Keratinocyte (primary cell): ENCODE results near the gene GMFB. TPM values are rescaled to one million over a fixed set of nuclear protein-coding genes. Genes with fewer than 3 reads are reported as not detected.

Experiments used
- DNase-seq: peaks from one replicate; pipeline ENCODE4 v3.0.0-alpha.2; 2011; ENCODE audit warnings: low read depth, missing footprints, low spot score
- FAIRE-seq: peaks from 2 replicates; lab custom pipeline; 2011; peaks lifted over from hg19 to GRCh38; lab: Jason Lieb, UNC
- H2AFZ ChIP-seq: 2 replicates; pipeline ENCODE4 v1.6.0; 2012; ENCODE audit warnings: low read length, control low read depth, inconsistent platforms; ENCODE audit not compliant: control insufficient read depth
- H3K27ac ChIP-seq: 2 replicates; pipeline ENCODE4 v1.5.1; 2011; ENCODE audit warnings: low read length; ENCODE audit not compliant: control insufficient read depth, insufficient read depth
- H3K27me3 ChIP-seq: 3 replicates; pipeline ENCODE4 v1.6.0; 2011; ENCODE audit warnings: low read length; ENCODE audit not compliant: control insufficient read depth, insufficient read depth; ENCODE audit errors: extremely low read depth
- H3K36me3 ChIP-seq, 2 experiments: 2 replicates in 1 of 2; 3 replicates in 1 of 2; pipeline ENCODE4 v1.5.1; 2011; ENCODE audit warnings: low read length in 2 of 2, mild to moderate bottlenecking in 1 of 2; ENCODE audit not compliant: control insufficient read depth in 2 of 2, insufficient read depth in 2 of 2; ENCODE audit errors: extremely low read depth in 1 of 2
- H3K4me1 ChIP-seq: 3 replicates; pipeline ENCODE4 v1.5.1; 2011; ENCODE audit warnings: low read length; ENCODE audit not compliant: control insufficient read depth, insufficient read depth; ENCODE audit errors: extremely low read depth
- H3K4me2 ChIP-seq: 3 replicates; pipeline ENCODE4 v1.6.0; 2011; ENCODE audit warnings: low read depth, low read length; ENCODE audit not compliant: control insufficient read depth, insufficient read depth; ENCODE audit errors: extremely low read depth
- H3K4me3 ChIP-seq, 3 experiments: fragments of 200-600 bp in 1 of 3; sonication (generic) in 1 of 3; 2 replicates in 2 of 3; 3 replicates in 1 of 3; pipeline ENCODE4 v1.5.1; 2011 to 2016; ENCODE audit warnings: low read length in 3 of 3, mild to moderate bottlenecking in 3 of 3, control low read depth in 2 of 3, inconsistent platforms in 1 of 3, low read depth in 1 of 3, mixed read lengths in 1 of 3, mixed run types in 1 of 3, moderate library complexity in 1 of 3; ENCODE audit not compliant: control insufficient read depth in 2 of 3, insufficient read depth in 2 of 3; ENCODE audit errors: extremely low read depth in 1 of 3
- H3K79me2 ChIP-seq: 2 replicates; pipeline ENCODE4 v1.6.0; 2012; ENCODE audit warnings: low read length; ENCODE audit not compliant: control insufficient read depth, insufficient read depth
- H3K9ac ChIP-seq: 3 replicates; pipeline ENCODE4 v1.6.0; 2011; ENCODE audit warnings: low read length; ENCODE audit not compliant: control insufficient read depth, insufficient read depth; ENCODE audit errors: extremely low read depth
- H3K9me1 ChIP-seq: 3 replicates; pipeline ENCODE4 v1.6.0; 2011; ENCODE audit warnings: low read length; ENCODE audit not compliant: control insufficient read depth, insufficient read depth; ENCODE audit errors: extremely low read depth
- H3K9me3 ChIP-seq: 2 replicates; pipeline ENCODE4 v1.5.1; 2012; ENCODE audit warnings: low read depth, low read length; ENCODE audit not compliant: control insufficient read depth
- H4K20me1 ChIP-seq: 3 replicates; pipeline ENCODE4 v1.6.0; 2011; ENCODE audit warnings: low read length; ENCODE audit not compliant: control insufficient read depth, insufficient read depth; ENCODE audit errors: extremely low read depth
- EZH2 ChIP-seq: IDR thresholded peaks from one replicate; pipeline ENCODE4 v1.6.1; 2012; ENCODE audit warnings: inconsistent platforms, mild to moderate bottlenecking, low read length, moderate library complexity
- dilution Hi-C: fragments of 300-500 bp; cut with MboI; formaldehyde crosslinking; loops from one replicate; pipeline ENCODE4 v1.7.0; 2020; ENCODE audit warnings: low sequenced_read_pairs; ENCODE audit not compliant: extremely low pct_ligation_motif_present
- polyA plus RNA-seq, 5 experiments: library from polyadenylated mRNA; depleted of rRNA in 3 of 5; stranded (reverse) in 3 of 5; stranded (forward) in 1 of 5; unstranded in 1 of 5; fragments of >200 nt; gene quantifications; 1 replicate in 1 of 5; 2 replicates in 3 of 5; 3 replicates in 1 of 5; pipeline versions ENCODE4 v1.2.1 to v1.2.3, GENCODE V29; 2011 to 2012; ENCODE audit warnings: missing spikeins in 2 of 5, low read depth in 1 of 5, low replicate concordance in 1 of 5
- TF ChIP-seq, protein P1 (sequence below), 3 experiments: IDR thresholded peaks in 1 of 3; conservative IDR thresholded peaks in 1 of 3; optimal IDR thresholded peaks in 1 of 3; 2 replicates in 2 of 3; 3 replicates in 1 of 3; pipeline versions ENCODE3 to v1.5.1; 2011; ENCODE audit warnings: low read length in 3 of 3, mild to moderate bottlenecking in 3 of 3, moderate library complexity in 2 of 3, control low read depth in 1 of 3, inconsistent platforms in 1 of 3; ENCODE audit not compliant: insufficient read depth in 2 of 3; ENCODE audit errors: extremely low read depth in 1 of 3

Gene GMFB
- polyA plus RNA-seq, 1 donor (not counting 4 experiments of a cell fraction or from before 2014, with no cell fraction given): 50.5 TPM

GRCh38 chr14:54532111-54533012, 43.6 kb upstream of the GMFB start:
- TF ChIP-seq EZH2: no peak
- TF ChIP-seq, protein P1, sequence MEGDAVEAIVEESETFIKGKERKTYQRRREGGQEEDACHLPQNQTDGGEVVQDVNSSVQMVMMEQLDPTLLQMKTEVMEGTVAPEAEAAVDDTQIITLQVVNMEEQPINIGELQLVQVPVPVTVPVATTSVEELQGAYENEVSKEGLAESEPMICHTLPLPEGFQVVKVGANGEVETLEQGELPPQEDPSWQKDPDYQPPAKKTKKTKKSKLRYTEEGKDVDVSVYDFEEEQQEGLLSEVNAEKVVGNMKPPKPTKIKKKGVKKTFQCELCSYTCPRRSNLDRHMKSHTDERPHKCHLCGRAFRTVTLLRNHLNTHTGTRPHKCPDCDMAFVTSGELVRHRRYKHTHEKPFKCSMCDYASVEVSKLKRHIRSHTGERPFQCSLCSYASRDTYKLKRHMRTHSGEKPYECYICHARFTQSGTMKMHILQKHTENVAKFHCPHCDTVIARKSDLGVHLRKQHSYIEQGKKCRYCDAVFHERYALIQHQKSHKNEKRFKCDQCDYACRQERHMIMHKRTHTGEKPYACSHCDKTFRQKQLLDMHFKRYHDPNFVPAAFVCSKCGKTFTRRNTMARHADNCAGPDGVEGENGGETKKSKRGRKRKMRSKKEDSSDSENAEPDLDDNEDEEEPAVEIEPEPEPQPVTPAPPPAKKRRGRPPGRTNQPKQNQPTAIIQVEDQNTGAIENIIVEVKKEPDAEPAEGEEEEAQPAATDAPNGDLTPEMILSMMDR (optimal IDR thresholded peaks at IDR 0.05 in 1 of 3, IDR thresholded peaks at IDR 0.05 in 1 of 3, conservative IDR thresholded peaks at IDR 0.05 in 1 of 3; ENCODE audit: extremely low read depth in 1 of 3, insufficient read depth in 2 of 3, low read length in 3 of 3): no peak
- dilution Hi-C loops: no loop called here

GRCh38 chr14:54529811-54530210, 41.0 kb upstream of the GMFB start:
- H3K9ac ChIP-seq: no peak overlapping the region
- dilution Hi-C loops: no loop called here
- FAIRE-seq (no peak), DNase-seq (no peak)
- no peaks in the 10 kb centered on the region for H3K4me1 ChIP-seq
- H3K4me3 ChIP-seq: no peak overlapping the region
- TF ChIP-seq EZH2: no peak
- TF ChIP-seq, protein P1 (optimal IDR thresholded peaks at IDR 0.05 in 1 of 3, IDR thresholded peaks at IDR 0.05 in 1 of 3, conservative IDR thresholded peaks at IDR 0.05 in 1 of 3; ENCODE audit: extremely low read depth in 1 of 3, insufficient read depth in 2 of 3, low read length in 3 of 3): no peak
- no peak overlapping the region for H3K4me2 ChIP-seq
- no peaks in the 10 kb centered on the region for H3K79me2 ChIP-seq
- H2AFZ ChIP-seq: no peak overlapping the region
- no peak overlapping the region for H3K27ac ChIP-seq
- H3K9me3 ChIP-seq: no peaks in the 10 kb centered on the region
- no peaks in the 10 kb centered on the region for H4K20me1 ChIP-seq
- H3K27me3 ChIP-seq: no peaks in the 10 kb centered on the region
- H3K36me3 ChIP-seq: peaks cover 0 to 5% of the 10 kb centered on the region in 2 experiments
- H3K9me1 ChIP-seq: no peaks in the 10 kb centered on the region

More at GRCh38 chr14:54532111-54533012, 43.6 kb upstream of the GMFB start:
- FAIRE-seq (no peak), DNase-seq (no peak)
- no peaks in the 10 kb centered on the region for H3K27me3 ChIP-seq
- no peaks in the 10 kb centered on the region for H3K9me3 ChIP-seq
- H3K27ac ChIP-seq: no peak overlapping the region
- no peaks in the 10 kb centered on the region for H3K79me2 ChIP-seq
- H3K4me3 ChIP-seq: no peak overlapping the region
- H2AFZ ChIP-seq: no peak overlapping the region
- H3K4me2 ChIP-seq: no peak overlapping the region
- no peaks in the 10 kb centered on the region for H3K9me1 ChIP-seq
- H3K9ac ChIP-seq: no peak overlapping the region
- peaks cover 0 to 3% of the 10 kb centered on the region in 2 experiments for H3K36me3 ChIP-seq
- H4K20me1 ChIP-seq: no peaks in the 10 kb centered on the region
- no peaks in the 10 kb centered on the region for H3K4me1 ChIP-seq
